ENCODE results near the gene STK17B.

STK17B gene

DNA sequence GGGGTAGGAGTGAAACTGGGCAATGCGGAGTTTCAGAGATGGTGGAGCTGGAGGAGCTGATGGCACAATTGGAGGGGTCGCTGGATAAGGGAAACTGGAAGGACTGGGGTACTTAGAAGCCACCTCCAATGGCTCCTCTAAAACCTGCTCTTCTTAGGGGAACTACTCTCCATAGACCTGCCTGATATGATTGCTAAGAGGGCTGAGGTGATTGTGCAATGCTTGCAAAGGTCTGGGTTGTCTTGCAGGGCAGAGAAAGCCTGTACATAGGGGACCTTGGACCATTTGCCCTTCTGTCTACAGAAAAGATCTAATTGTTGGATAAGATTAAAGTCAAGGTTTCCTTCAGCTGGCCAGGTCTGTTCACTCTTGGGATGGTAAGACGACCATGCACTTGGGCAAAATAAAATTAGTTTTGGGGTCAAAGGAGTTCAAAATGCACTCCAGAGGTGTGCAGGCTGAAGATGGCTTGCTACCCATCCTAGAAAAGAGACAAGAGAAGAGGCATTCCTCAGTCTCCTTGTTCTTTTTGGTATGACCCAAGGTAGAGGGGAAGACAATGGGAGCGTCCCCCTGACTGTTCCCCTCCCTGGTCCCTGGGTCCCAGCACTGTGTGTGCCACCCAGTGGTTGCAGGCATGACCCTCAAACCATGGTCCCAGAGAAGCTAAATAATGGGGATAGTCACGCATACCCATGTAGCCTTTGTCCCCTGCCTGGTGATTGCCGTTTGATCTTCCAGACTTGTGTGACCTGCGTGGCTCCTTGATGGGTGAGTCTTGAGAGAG is 41.1 kb downstream of the STK17B start:
- 98% methylated on average over 6 of the region's 7 CpGs for WGBS
- H2AK5ac ChIP-seq (ENCODE audit: low read length, severe bottlenecking) = no peak overlapping the region

DNA sequence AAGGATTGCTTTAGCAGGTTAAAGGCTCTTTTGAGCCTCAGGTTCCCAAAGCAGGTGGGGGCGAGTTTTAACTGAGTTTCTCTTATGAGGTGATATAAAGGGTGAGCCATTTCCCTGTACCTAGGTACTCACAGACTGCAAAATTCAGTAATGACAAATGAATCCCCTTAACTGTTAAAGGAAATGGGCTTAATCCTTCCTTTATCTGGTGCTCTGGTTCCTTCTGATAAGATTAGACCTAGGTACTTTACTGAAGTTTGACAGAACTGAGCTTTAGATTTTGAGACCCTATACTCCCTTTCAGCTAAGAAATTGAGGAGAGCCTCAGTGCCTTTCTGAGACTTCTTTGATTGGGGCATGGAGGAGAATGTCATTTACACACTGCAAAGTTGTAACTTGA is 42.6 kb downstream of the STK17B start:
- Histone ChIP-seq H3K4me1 (ENCODE audit: control insufficient read depth, insufficient read depth, low read depth, low read length) (peaks cover 2% of the 10 kb centered on the region), H2BK15ac (ENCODE audit: low read depth, poor library complexity, severe bottlenecking) (no peak overlapping the region), H3K23ac (ENCODE audit: low read length in 2 of 2) (no peak overlapping the region), H2AK5ac (ENCODE audit: low read length, severe bottlenecking) (no peak overlapping the region), H3K9ac (ENCODE audit: low read length) (no peak overlapping the region), H3K27ac (ENCODE audit: low read length, poor library complexity, severe bottlenecking) (no peak overlapping the region), H3K4ac (ENCODE audit: low read depth in 1 of 2, low read length in 2 of 2) (no peak overlapping the region), H3K9me3 (ENCODE audit: control insufficient read depth, low read length) (peaks cover 44% of the 10 kb centered on the region), H3K18ac (ENCODE audit: low read depth in 1 of 2, low read length in 2 of 2) (no peak overlapping the region), H2BK12ac (ENCODE audit: low read length in 2 of 2) (no peak overlapping the region), H3K36me3 (ENCODE audit: control insufficient read depth in 1 of 2, insufficient read depth in 2 of 2, low read depth in 1 of 2, low read length in 2 of 2) (peaks cover 7 to 13% of the 10 kb centered on the region in 2 experiments), H4K91ac (ENCODE audit: low read length) (no peak overlapping the region), H3K14ac (ENCODE audit: low read length in 2 of 2) (no peak overlapping the region), H2BK5ac (ENCODE audit: low read depth, low read length, poor library complexity, severe bottlenecking) (no peak overlapping the region), H3K4me2 (ENCODE audit: low read length, poor library complexity, severe bottlenecking) (no peak overlapping the region), H3K79me1 (replicated peaks; ENCODE audit: low read length, poor library complexity, severe bottlenecking) (no peaks in the 10 kb centered on the region), H2AFZ (ENCODE audit: low read depth, low read length) (no peak overlapping the region), H3K27me3 (ENCODE audit: control insufficient read depth in 1 of 2, insufficient read depth in 1 of 2, low read length in 2 of 2) (no peaks in the 10 kb centered on the region), H3K4me3 (ENCODE audit: insufficient read depth in 1 of 2, low read depth in 1 of 2, low read length in 2 of 2) (no peak overlapping the region), H4K8ac (ENCODE audit: low read length) (no peak overlapping the region), H2BK120ac (ENCODE audit: low read depth, low read length) (no peak overlapping the region)
- WGBS = no CpG with 5 or more reads among the region's 1 CpG
- DNase-seq = no peak

More for the DNA sequence above, 41.1 kb downstream of the STK17B start:
- no peak overlapping the region for H3K9ac ChIP-seq (ENCODE audit: low read length)
- no peak overlapping the region for H3K4me2 ChIP-seq (ENCODE audit: low read length, poor library complexity, severe bottlenecking)
- H3K14ac ChIP-seq (ENCODE audit: low read length in 2 of 2) = no peak overlapping the region
- H3K9me3 ChIP-seq (ENCODE audit: control insufficient read depth, low read length) = peaks cover 44% of the 10 kb centered on the region
- no peak overlapping the region for H3K18ac ChIP-seq (ENCODE audit: low read depth in 1 of 2, low read length in 2 of 2)
- peaks cover 10 to 24% of the 10 kb centered on the region in 2 experiments for H3K36me3 ChIP-seq (ENCODE audit: control insufficient read depth in 1 of 2, insufficient read depth in 2 of 2, low read depth in 1 of 2, low read length in 2 of 2)
- no peak overlapping the region for H2AFZ ChIP-seq (ENCODE audit: low read depth, low read length)
- no peak overlapping the region for H3K27ac ChIP-seq (ENCODE audit: low read length, poor library complexity, severe bottlenecking)
- H4K8ac ChIP-seq (ENCODE audit: low read length) = no peak overlapping the region
- peak overlapping the region in 1 of 2 experiments; percentile 53 for H3K4me3 ChIP-seq (ENCODE audit: insufficient read depth in 1 of 2, low read depth in 1 of 2, low read length in 2 of 2)
- no peaks in the 10 kb centered on the region for H3K4me1 ChIP-seq (ENCODE audit: control insufficient read depth, insufficient read depth, low read depth, low read length)
- no peak overlapping the region for H3K23ac ChIP-seq (ENCODE audit: low read length in 2 of 2)
- no peak overlapping the region for H2BK15ac ChIP-seq (ENCODE audit: low read depth, poor library complexity, severe bottlenecking)
- no peak overlapping the region for H2BK12ac ChIP-seq (ENCODE audit: low read length in 2 of 2)
- no peak overlapping the region for H2BK120ac ChIP-seq (ENCODE audit: low read depth, low read length)
- no peak overlapping the region for H3K4ac ChIP-seq (ENCODE audit: low read depth in 1 of 2, low read length in 2 of 2)
- H2BK5ac ChIP-seq (ENCODE audit: low read depth, low read length, poor library complexity, severe bottlenecking) = no peak overlapping the region
- no peak overlapping the region for H4K91ac ChIP-seq (ENCODE audit: low read length)
- H3K79me1 ChIP-seq (replicated peaks; ENCODE audit: low read length, poor library complexity, severe bottlenecking) = no peaks in the 10 kb centered on the region
- DNase-seq = no peak
- no peaks in the 10 kb centered on the region for H3K27me3 ChIP-seq (ENCODE audit: control insufficient read depth in 1 of 2, insufficient read depth in 1 of 2, low read length in 2 of 2)

DNA sequence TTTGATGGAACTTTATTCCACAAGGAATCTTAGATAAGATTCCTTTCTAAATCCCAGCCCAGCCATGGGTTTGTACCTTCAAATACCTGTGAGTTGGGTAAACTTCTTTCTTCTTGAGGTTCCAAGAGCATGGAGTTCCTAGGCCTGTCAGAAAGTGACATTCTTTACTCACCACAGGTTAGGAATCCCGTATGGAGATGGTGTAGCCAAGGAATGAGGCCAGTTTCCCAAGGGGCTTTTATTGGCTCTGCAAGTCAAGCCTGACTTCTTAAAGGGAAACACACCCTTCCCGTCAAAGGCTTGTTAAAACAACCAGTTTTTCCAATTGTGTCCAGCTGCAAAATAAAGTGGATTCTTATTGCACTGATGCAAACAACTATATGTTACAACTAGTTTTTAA is 45.8 kb downstream of the STK17B start:
- no peak overlapping the region for H3K4me3 ChIP-seq (ENCODE audit: insufficient read depth in 1 of 2, low read depth in 1 of 2, low read length in 2 of 2)
- no peak overlapping the region for H2BK120ac ChIP-seq (ENCODE audit: low read depth, low read length)
- H3K4me1 ChIP-seq (ENCODE audit: control insufficient read depth, insufficient read depth, low read depth, low read length) = peaks cover 4% of the 10 kb centered on the region
- H3K14ac ChIP-seq (ENCODE audit: low read length in 2 of 2) = no peak overlapping the region
- H2BK5ac ChIP-seq (ENCODE audit: low read depth, low read length, poor library complexity, severe bottlenecking) = no peak overlapping the region
- no peak overlapping the region for H4K91ac ChIP-seq (ENCODE audit: low read length)
- H3K4ac ChIP-seq (ENCODE audit: low read depth in 1 of 2, low read length in 2 of 2) = no peak overlapping the region
- H2BK15ac ChIP-seq (ENCODE audit: low read depth, poor library complexity, severe bottlenecking) = no peak overlapping the region
- H3K79me1 ChIP-seq (replicated peaks; ENCODE audit: low read length, poor library complexity, severe bottlenecking) = no peaks in the 10 kb centered on the region
- no peak overlapping the region for H2AFZ ChIP-seq (ENCODE audit: low read depth, low read length)
- no peak overlapping the region for H4K8ac ChIP-seq (ENCODE audit: low read length)
- H3K23ac ChIP-seq (ENCODE audit: low read length in 2 of 2) = no peak overlapping the region
- WGBS = 64% methylated on average over 1 of the region's 2 CpGs
- peaks cover 22% of the 10 kb centered on the region for H3K9me3 ChIP-seq (ENCODE audit: control insufficient read depth, low read length)
- H3K27me3 ChIP-seq (ENCODE audit: control insufficient read depth in 1 of 2, insufficient read depth in 1 of 2, low read length in 2 of 2) = no peaks in the 10 kb centered on the region
- H3K9ac ChIP-seq (ENCODE audit: low read length) = no peak overlapping the region
- no peak overlapping the region for H3K4me2 ChIP-seq (ENCODE audit: low read length, poor library complexity, severe bottlenecking)
- H2AK5ac ChIP-seq (ENCODE audit: low read length, severe bottlenecking) = no peak overlapping the region
- no peaks in the 10 kb centered on the region for H3K36me3 ChIP-seq (ENCODE audit: control insufficient read depth in 1 of 2, insufficient read depth in 2 of 2, low read depth in 1 of 2, low read length in 2 of 2)
- H3K27ac ChIP-seq (ENCODE audit: low read length, poor library complexity, severe bottlenecking) = no peak overlapping the region
- no peak overlapping the region for H3K18ac ChIP-seq (ENCODE audit: low read depth in 1 of 2, low read length in 2 of 2)
- no peak overlapping the region for H2BK12ac ChIP-seq (ENCODE audit: low read length in 2 of 2)
- DNase-seq = no peak

DNA sequence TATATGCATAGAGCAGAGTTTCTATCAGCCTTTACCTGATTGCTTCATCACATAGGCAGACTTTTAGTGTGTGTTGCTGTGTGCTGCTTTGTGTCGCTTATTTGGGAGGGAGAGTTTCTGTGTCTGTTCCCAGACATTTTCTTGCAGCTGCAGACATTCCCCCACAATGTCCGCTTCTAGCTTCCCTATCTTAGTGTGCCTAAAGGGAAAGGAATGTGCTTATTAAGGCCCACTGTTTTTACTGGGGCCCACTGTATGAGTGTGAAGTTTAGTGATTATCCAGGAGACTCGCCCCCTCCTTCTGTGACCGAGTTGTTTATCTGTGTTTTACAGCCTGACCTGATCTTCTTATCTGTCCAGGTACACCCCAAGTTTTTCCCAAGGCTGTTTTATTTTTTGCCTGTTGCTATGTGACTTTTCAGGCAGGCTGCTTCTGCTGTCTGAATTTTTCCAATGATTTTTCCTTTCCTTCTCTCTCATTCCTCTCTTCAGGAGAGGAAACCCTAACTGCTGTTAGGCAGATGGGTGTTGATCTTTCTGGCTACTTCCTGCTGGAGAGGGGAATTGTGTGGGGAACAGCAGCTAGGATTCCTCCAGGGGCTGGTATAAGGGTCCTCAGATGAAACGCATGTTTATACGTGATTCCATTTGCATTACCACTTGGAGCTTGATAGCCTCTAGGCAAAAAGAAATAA is 47.6 kb downstream of the STK17B start:
- WGBS = 50% methylated on average over 4 of the region's 6 CpGs

More for the DNA sequence above, 47.6 kb downstream of the STK17B start:
- Histone ChIP-seq H2BK120ac (ENCODE audit: low read depth, low read length) (peak overlapping the region; percentile 73), H3K4me2 (ENCODE audit: low read length, poor library complexity, severe bottlenecking) (peak overlapping the region; percentile 19), H3K4me3 (ENCODE audit: insufficient read depth in 1 of 2, low read depth in 1 of 2, low read length in 2 of 2) (no peak overlapping the region), H3K4ac (ENCODE audit: low read depth in 1 of 2, low read length in 2 of 2) (peak overlapping the region in 1 of 2 experiments; percentile 71), H3K79me1 (replicated peaks; ENCODE audit: low read length, poor library complexity, severe bottlenecking) (no peaks in the 10 kb centered on the region), H3K36me3 (ENCODE audit: control insufficient read depth in 1 of 2, insufficient read depth in 2 of 2, low read depth in 1 of 2, low read length in 2 of 2) (no peaks in the 10 kb centered on the region), H3K14ac (ENCODE audit: low read length in 2 of 2) (no peak overlapping the region), H4K91ac (ENCODE audit: low read length) (no peak overlapping the region), H3K18ac (ENCODE audit: low read depth in 1 of 2, low read length in 2 of 2) (peak overlapping the region; percentile 0 to 58), H2AFZ (ENCODE audit: low read depth, low read length) (peak overlapping the region; percentile 36), H2BK12ac (ENCODE audit: low read length in 2 of 2) (peak overlapping the region; percentile 92 to 93), H3K9ac (ENCODE audit: low read length) (peak overlapping the region; percentile 44), H3K27me3 (ENCODE audit: control insufficient read depth in 1 of 2, insufficient read depth in 1 of 2, low read length in 2 of 2) (no peaks in the 10 kb centered on the region), H3K9me3 (ENCODE audit: control insufficient read depth, low read length) (peaks cover 8% of the 10 kb centered on the region), H3K4me1 (ENCODE audit: control insufficient read depth, insufficient read depth, low read depth, low read length) (peaks cover 4% of the 10 kb centered on the region), H2AK5ac (ENCODE audit: low read length, severe bottlenecking) (peak overlapping the region; percentile 96), H3K23ac (ENCODE audit: low read length in 2 of 2) (no peak overlapping the region), H2BK15ac (ENCODE audit: low read depth, poor library complexity, severe bottlenecking) (no peak overlapping the region), H4K8ac (ENCODE audit: low read length) (peak overlapping the region; percentile 90), H2BK5ac (ENCODE audit: low read depth, low read length, poor library complexity, severe bottlenecking) (peak overlapping the region; percentile 97), H3K27ac (ENCODE audit: low read length, poor library complexity, severe bottlenecking) (peak overlapping the region; percentile 85)
- DNase-seq = peak; percentile 68

Measured in mesenchymal stem cell (in vitro differentiated cells and primary cell).